IMR-90 (cell line): Measurements from ENCODE around the gene FGF5. TPM values are rescaled to one million over a fixed set of nuclear protein-coding genes. Genes with fewer than 3 reads are reported as not detected.
A peak's percentile ranks its signal among the peaks of the same experiment; 100 is the strongest.

ENCODE experiments used
- ATAC-seq: fragments of 200-7000 bp; cut with Tn5 transposase; 2 replicates; pipeline ENCODE4 v1.9.1; 2020; ENCODE audit warnings: low read depth, mild to moderate bottlenecking, moderate library complexity
- BruUV-seq: library from RNA; stranded (reverse); fragments of 400-500 nt; replicated peaks from 2 replicates; lab custom pipeline; 2021; lab: Mats Ljungman, UMichigan
- CTCF ChIA-PET: fragments of 300-600 bp; formaldehyde crosslinking; extraction: SDS; loops from one replicate; lab custom pipeline; 2021; ENCODE audit warnings: antibody characterized with exemption; lab: Yijun Ruan, JAX
- POLR2A ChIA-PET: fragments of 300-600 bp; sonication (Branson Sonifier 250); formaldehyde crosslinking; loops from one replicate; lab custom pipeline; 2022; ENCODE audit warnings: antibody characterized with exemption; ENCODE audit not compliant: unreplicated experiment; lab: Charles Lee
- DNase-seq: peaks from one replicate; pipeline ENCODE4 v3.0.0; 2013
- H2AFZ ChIP-seq: replicated peaks from 2 replicates; pipeline ENCODE3; 2013; ENCODE audit warnings: low read length, mild to moderate bottlenecking; ENCODE audit not compliant: poor library complexity
- H2AK5ac ChIP-seq: 2 replicates; pipeline ENCODE4 v1.6.1; 2013; ENCODE audit warnings: low read depth, low read length, inconsistent platforms
- H2AK9ac ChIP-seq: replicated peaks from 2 replicates; pipeline ENCODE3; 2013; ENCODE audit warnings: mild to moderate bottlenecking, low read depth, low read length, moderate library complexity; ENCODE audit not compliant: poor library complexity
- H2BK120ac ChIP-seq: 2 replicates; pipeline ENCODE4 v1.6.1; 2013; ENCODE audit warnings: low read depth, low read length, inconsistent platforms
- H2BK15ac ChIP-seq: 3 replicates; pipeline ENCODE4 v1.6.1; 2013; ENCODE audit warnings: low read depth, low read length, inconsistent platforms
- H2BK20ac ChIP-seq: 2 replicates; pipeline ENCODE4 v1.6.1; 2013; ENCODE audit warnings: low read depth, mild to moderate bottlenecking, inconsistent platforms, low read length, moderate library complexity
- H2BK5ac ChIP-seq: 2 replicates; pipeline ENCODE4 v1.6.1; 2013; ENCODE audit warnings: mild to moderate bottlenecking, low read depth, low read length, inconsistent platforms; ENCODE audit not compliant: poor library complexity, severe bottlenecking
- H3K14ac ChIP-seq: replicated peaks from 2 replicates; pipeline ENCODE4 v1.6.1; 2013; ENCODE audit warnings: low read depth, low read length, inconsistent platforms
- H3K18ac ChIP-seq: 2 replicates; pipeline ENCODE4 v1.6.1; 2013; ENCODE audit warnings: low read depth, low read length, control low read depth
- H3K23ac ChIP-seq: 2 replicates; pipeline ENCODE4 v1.6.1; 2013; ENCODE audit warnings: low read depth, low read length, inconsistent platforms
- H3K27ac ChIP-seq: 2 replicates; pipeline ENCODE4 v1.5.1; 2013; ENCODE audit warnings: mild to moderate bottlenecking, control low read depth, low read length; ENCODE audit not compliant: insufficient read depth
- H3K27me3 ChIP-seq: 2 replicates; pipeline ENCODE4 v1.6.1; 2013; ENCODE audit warnings: low read length; ENCODE audit not compliant: control insufficient read depth, insufficient read depth
- H3K36me3 ChIP-seq: 2 replicates; pipeline ENCODE4 v1.6.1; 2013; ENCODE audit warnings: low read length, mixed read lengths; ENCODE audit not compliant: control insufficient read depth, insufficient read depth
- H3K4ac ChIP-seq: 2 replicates; pipeline ENCODE4 v1.6.1; 2013; ENCODE audit warnings: low read depth, low read length, inconsistent platforms
- H3K4me1 ChIP-seq: 2 replicates; pipeline ENCODE4 v1.6.1; 2013; ENCODE audit warnings: low read length, mixed read lengths; ENCODE audit not compliant: control insufficient read depth, insufficient read depth
- H3K4me2 ChIP-seq: 2 replicates; pipeline ENCODE4 v1.6.1; 2013; ENCODE audit warnings: low read depth, mild to moderate bottlenecking, control low read depth, low read length, moderate library complexity
- H3K4me3 ChIP-seq: 2 replicates; pipeline ENCODE4 v1.5.1; 2013; ENCODE audit warnings: low read depth, mild to moderate bottlenecking, control low read depth, low read length, moderate library complexity; ENCODE audit not compliant: insufficient read depth
- H3K56ac ChIP-seq: 2 replicates; pipeline ENCODE4 v1.6.1; 2013; ENCODE audit warnings: low read length, inconsistent platforms; ENCODE audit not compliant: insufficient read depth; ENCODE audit errors: extremely low read depth
- H3K79me1 ChIP-seq, 2 experiments: 2 replicates each; pipeline ENCODE4 v1.6.1; 2013; ENCODE audit warnings: low read length in 2 of 2, inconsistent platforms in 1 of 2, low read depth in 1 of 2
- H3K9ac ChIP-seq: 2 replicates; pipeline ENCODE4 v1.6.1; 2013; ENCODE audit warnings: low read depth, low read length, control low read depth
- H3K9me1 ChIP-seq: 2 replicates; pipeline ENCODE4 v1.6.1; 2013; ENCODE audit warnings: low read length, inconsistent platforms; ENCODE audit not compliant: insufficient read depth
- H3K9me3 ChIP-seq: 2 replicates; pipeline ENCODE4 v1.6.1; 2013; ENCODE audit warnings: low read length; ENCODE audit not compliant: control insufficient read depth, insufficient read depth
- H4K20me1 ChIP-seq: 2 replicates; pipeline ENCODE4 v1.6.1; 2013; ENCODE audit warnings: low read length, inconsistent platforms; ENCODE audit not compliant: insufficient read depth
- H4K5ac ChIP-seq: 2 replicates; pipeline ENCODE4 v1.6.1; 2013; ENCODE audit warnings: mild to moderate bottlenecking, low read depth, low read length, control low read depth
- H4K8ac ChIP-seq, 2 experiments: 2 replicates each; pipeline ENCODE4 v1.6.1; 2013; ENCODE audit warnings: low read depth in 2 of 2, low read length in 2 of 2, control low read depth in 1 of 2, inconsistent platforms in 1 of 2
- H4K91ac ChIP-seq: 2 replicates; pipeline ENCODE4 v1.6.1; 2013; ENCODE audit warnings: low read depth, low read length, inconsistent platforms; ENCODE audit not compliant: insufficient read depth
- BHLHE40 ChIP-seq: fragments of 150-350 bp; IDR thresholded peaks from 2 replicates; pipeline ENCODE4 v1.6.1; 2016; ENCODE audit warnings: mild to moderate bottlenecking, low read depth, low read length
- CEBPB ChIP-seq: IDR thresholded peaks from 2 replicates; pipeline ENCODE4 v1.6.1; 2012; ENCODE audit warnings: low read depth, low read length, improper control_type of control experiment
- FOS ChIP-seq: fragments of 150-350 bp; IDR thresholded peaks from 2 replicates; pipeline ENCODE4 v1.6.1; 2016; ENCODE audit warnings: low read depth, low read length
- MAZ ChIP-seq: IDR thresholded peaks from 2 replicates; pipeline ENCODE4 v1.6.1; 2012; ENCODE audit warnings: low read depth, mild to moderate bottlenecking, low read length, improper control_type of control experiment, moderate library complexity, borderline replicate concordance
- NFE2L2 ChIP-seq: fragments of 150-350 bp; IDR thresholded peaks from 2 replicates; pipeline ENCODE4 v1.6.1; 2016; ENCODE audit warnings: low read depth, mild to moderate bottlenecking, low read length
- POLR2A ChIP-seq: IDR thresholded peaks from 2 replicates; pipeline ENCODE4 v1.6.1; 2012; ENCODE audit warnings: mild to moderate bottlenecking, low read depth, low read length
- WGBS, 2 experiments: methylation state at CpG; one replicate each; pipeline versions ENCODE4 v1.1.5 to v1.1.7; 2013; ENCODE audit warnings: missing lambda C conversion rate in 2 of 2; ENCODE audit not compliant: insufficient read length in 1 of 2; ENCODE audit errors: extremely low coverage in 2 of 2; 5-methylcytosine and 5-hydroxymethylcytosine counted together
- dilution Hi-C: fragments of 300-500 bp; cut with HindIII; formaldehyde crosslinking; loops from one replicate; pipeline ENCODE4 v1.14.3; 2018; ENCODE audit warnings: low sequenced_read_pairs; ENCODE audit not compliant: unreplicated experiment
- in situ Hi-C: fragments of 300-500 bp; cut with MboI; formaldehyde crosslinking; loops from 3 replicates; pipeline ENCODE4 v1.14.3; 2019; ENCODE audit warnings: low sequenced_read_pairs, inconsistent platforms, mixed read lengths
- intact Hi-C: fragments of 100-400 bp; cut with micrococcal nuclease; formaldehyde crosslinking; loops from 2 replicates; pipeline ENCODE4 v1.10.0; 2022
- polyA plus RNA-seq, 3 experiments: library from polyadenylated mRNA; depleted of rRNA; stranded (reverse); fragments of >200 nt; gene quantifications; 2 replicates each; pipeline ENCODE4 v1.2.3, GENCODE V29; 2012; ENCODE audit warnings: low replicate concordance in 1 of 3
- total RNA-seq: library from RNA; depleted of rRNA; stranded (reverse); fragments of >200 nt; gene quantifications from 2 replicates; pipeline ENCODE4 v1.2.3, GENCODE V29; 2012
- TF ChIP-seq, protein P1 (sequence below): conservative IDR thresholded peaks from 2 replicates; pipeline ENCODE4 v1.5.1; 2012; ENCODE audit warnings: mild to moderate bottlenecking, low read depth, low read length, improper control_type of control experiment

FGF5 gene
- total and polyA plus RNA-seq, 2 of the 4 experiments (the other 2 are of a cell fraction) = 18.6 to 42.1 TPM

DNA sequence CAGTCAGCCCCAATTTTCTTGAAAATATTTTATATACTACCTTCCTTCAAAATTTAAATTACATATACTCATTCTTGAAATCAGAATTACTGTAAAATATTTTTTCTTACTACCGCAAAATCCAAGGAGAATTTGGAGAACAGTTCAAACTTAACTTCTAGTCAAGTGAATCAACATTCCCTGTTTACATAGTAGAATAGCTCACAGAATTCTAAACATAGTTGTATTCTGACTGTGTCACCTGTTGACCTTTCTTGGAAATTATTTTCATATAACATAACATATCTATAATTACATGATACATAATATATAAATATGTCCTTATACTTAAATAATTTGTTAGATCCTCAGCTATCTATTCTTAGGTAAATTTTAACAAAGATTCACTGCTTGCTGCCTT is 31.0 kb upstream of the FGF5 start:
- intact Hi-C loops (loop anchor here (5.0 kb wide), 1 partner anchor 72 kb away; no protein-coding TSS in a partner anchor), in situ Hi-C loops (no loop called here), dilution Hi-C loops (no loop called here)
- ChIA-PET POLR2A (interaction anchor here (1.4 kb wide), 1 partner anchor 30 kb away, joined by 5 read pairs; no protein-coding TSS in a partner anchor), CTCF (interaction anchor here (1.4 to 2.9 kb wide), 2 partner anchors 9 to 30 kb away, joined by 4 to 8 read pairs; partner anchors contain the start of gene FGF5)
- Histone ChIP-seq H3K56ac (peak overlapping the region; percentile 81; the same call in 1 of the 2 replicates), H3K9ac (peak overlapping the region; percentile 46; the same call in 1 of the 2 replicates), H3K27ac (peak overlapping the region; percentile 98), H2BK15ac (peak overlapping the region; percentile 89; the same call in 2 of the 3 replicates), H3K4ac (peak overlapping the region; percentile 91), H2BK20ac (peak overlapping the region; percentile 97), H3K36me3 (no peaks in the 10 kb centered on the region), H3K9me3 (no peaks in the 10 kb centered on the region), H4K5ac (peak overlapping the region; percentile 7), H2AK9ac (no peak overlapping the region), H2BK120ac (peak overlapping the region; percentile 95), H4K20me1 (no peaks in the 10 kb centered on the region), H3K18ac (peak overlapping the region; percentile 96; the same call in 1 of the 2 replicates), H2AFZ (no peak overlapping the region), H3K9me1 (peaks cover 13% of the 10 kb centered on the region; the same call in 1 of the 2 replicates), H3K4me1 (peaks cover 26% of the 10 kb centered on the region), H3K4me3 (no peak overlapping the region), H2BK5ac (peak overlapping the region; percentile 100), H3K4me2 (peak overlapping the region; percentile 20; the same call in 1 of the 2 replicates), H3K27me3 (no peaks in the 10 kb centered on the region), H4K91ac (peak overlapping the region; percentile 75), H3K23ac (peak overlapping the region; percentile 74; the same call in 1 of the 2 replicates), H3K14ac (peak overlapping the region; percentile 86; the same call in 1 of the 2 replicates), H4K8ac (peak overlapping the region; percentile 88 to 92), H3K79me1 (peaks cover 11 to 32% of the 10 kb centered on the region in 2 experiments), H2AK5ac (peak overlapping the region; percentile 90)
- DNase-seq (peak; percentile 82), ATAC-seq (peak; percentile 53)
- no CpG with 5 or more reads among the region's 1 CpG for WGBS, 2 experiments
- BruUV-seq = no TSS peak
- TF ChIP-seq CEBPB = no peak
- TF ChIP-seq, protein P1, sequence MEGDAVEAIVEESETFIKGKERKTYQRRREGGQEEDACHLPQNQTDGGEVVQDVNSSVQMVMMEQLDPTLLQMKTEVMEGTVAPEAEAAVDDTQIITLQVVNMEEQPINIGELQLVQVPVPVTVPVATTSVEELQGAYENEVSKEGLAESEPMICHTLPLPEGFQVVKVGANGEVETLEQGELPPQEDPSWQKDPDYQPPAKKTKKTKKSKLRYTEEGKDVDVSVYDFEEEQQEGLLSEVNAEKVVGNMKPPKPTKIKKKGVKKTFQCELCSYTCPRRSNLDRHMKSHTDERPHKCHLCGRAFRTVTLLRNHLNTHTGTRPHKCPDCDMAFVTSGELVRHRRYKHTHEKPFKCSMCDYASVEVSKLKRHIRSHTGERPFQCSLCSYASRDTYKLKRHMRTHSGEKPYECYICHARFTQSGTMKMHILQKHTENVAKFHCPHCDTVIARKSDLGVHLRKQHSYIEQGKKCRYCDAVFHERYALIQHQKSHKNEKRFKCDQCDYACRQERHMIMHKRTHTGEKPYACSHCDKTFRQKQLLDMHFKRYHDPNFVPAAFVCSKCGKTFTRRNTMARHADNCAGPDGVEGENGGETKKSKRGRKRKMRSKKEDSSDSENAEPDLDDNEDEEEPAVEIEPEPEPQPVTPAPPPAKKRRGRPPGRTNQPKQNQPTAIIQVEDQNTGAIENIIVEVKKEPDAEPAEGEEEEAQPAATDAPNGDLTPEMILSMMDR = no peak
- no peak for TF ChIP-seq BHLHE40
- TF ChIP-seq POLR2A = no peak
- no peak for TF ChIP-seq MAZ
- TF ChIP-seq NFE2L2 = no peak
- peak; percentile 7; the same call in 1 of the 2 replicates for TF ChIP-seq FOS
